Stimulated activated naive CD4-positive, alpha-beta T cell treated with Interleukin-2 at 50 U/mL for 16 hours (primary cell): ENCODE measurements around the gene PTPRT.

Source experiments
- DNase-seq: peaks from one replicate; lab custom pipeline; 2025; lab: John Stamatoyannopoulos, UW

The PTPRT gene

DNA sequence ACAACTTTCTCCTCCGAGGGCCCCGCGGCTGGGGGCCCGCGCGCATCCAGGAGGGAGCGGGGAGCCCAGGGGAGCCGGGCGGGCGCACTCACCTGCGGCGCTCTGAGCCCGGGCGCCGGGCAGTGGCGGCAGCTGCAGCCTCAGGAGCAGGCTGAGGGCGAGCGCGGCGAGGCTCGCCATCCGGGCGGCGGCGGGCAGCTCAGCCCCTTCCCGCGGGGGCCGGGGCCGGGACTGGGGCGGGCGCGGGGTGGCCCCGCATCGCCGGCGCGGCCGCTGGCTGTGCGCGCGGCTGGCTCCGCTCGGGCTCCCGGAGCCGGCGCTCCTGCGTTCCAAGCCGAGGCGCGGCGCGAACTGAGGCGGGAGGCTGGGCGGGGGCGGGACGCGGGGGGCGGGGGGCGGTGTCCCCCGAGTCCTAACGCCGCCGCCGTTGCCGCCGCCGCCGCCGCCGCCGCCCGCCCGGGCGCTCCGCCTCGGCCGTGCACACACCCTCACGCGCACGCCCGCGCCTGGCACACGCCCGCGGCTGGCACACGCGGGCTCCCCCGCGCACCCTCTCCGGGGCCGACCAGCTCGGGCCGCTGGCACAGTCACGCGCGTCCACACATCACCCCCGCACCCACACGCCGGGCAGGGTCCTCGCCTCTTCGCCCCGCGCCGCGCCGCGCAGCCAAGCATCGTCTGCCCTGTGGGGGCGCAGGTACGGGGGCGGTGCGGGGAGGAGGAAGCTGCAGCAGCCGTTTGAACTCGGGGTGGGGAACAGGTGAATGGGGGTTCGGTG is at the start of gene PTPRT:
PTPRT (minus strand) TSS at position 353 of the 778 bp plus-strand sequence; CDS start at position 180, 173 bp downstream.
- DNase-seq = no peak

DNA sequence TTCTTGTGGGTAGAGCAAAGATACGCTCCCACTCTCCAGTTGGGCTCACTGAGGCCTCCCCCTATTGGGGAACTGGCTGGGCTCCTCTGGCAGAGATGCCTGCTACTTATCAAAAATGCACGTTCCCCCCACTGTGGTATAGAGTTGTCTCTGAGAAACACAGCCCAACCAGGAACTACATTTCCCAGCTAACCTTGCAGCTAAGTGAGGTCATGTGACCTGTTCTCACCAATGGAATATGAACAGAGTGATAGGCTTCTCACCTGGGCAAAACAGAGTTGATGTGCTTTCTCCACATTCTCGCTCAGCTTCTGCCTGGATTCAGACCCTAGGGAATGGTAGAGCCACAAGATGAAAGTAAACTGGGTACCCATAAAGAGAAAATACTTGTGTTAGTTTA is 49.1 kb upstream of the PTPRT start:
- DNase-seq = no peak

DNA sequence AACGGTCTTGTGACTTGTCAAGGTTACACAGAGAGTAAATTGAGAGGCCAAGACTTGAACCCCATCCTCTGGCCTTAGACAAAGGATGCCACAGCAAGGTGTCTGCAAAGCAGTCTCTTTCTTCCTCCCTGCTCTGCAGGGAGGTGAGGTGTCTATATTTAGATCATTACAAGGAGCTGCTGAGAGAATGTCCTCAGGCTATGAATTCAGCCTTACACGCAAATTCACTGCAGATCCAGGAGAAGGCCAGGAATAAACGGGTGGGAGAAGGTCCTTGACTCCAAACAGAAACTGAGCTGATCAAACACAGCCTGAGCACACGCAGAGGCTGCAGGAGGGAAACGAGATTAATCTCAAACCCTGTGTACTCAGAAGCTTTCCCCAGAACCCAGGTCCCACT is 48.6 kb upstream of the PTPRT start:
- no peak for DNase-seq

DNA sequence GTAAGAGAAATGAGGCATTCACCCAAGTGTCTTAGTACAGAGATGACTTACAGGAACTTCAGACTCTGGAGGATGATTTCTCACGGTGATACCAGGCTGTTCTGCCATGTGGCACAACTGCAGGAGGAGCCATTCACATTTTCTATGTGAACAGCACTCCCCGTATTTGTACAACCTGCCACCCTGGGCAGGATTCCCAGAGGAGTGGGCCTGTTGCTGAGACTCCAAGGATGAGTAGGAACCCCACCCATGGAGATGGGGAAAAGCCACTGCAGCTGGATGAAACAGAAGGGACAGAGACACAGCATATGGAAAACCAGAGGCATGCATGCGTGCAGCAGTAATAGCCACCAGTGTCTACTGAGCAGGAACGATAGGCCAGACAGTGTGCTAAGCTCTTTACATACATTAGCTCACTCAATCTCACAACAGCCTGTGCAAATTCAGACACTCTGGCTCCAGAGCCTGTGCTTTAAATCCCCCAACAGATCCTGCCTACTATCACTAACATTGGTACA is 48.0 kb upstream of the PTPRT start:
- no peak for DNase-seq

DNA sequence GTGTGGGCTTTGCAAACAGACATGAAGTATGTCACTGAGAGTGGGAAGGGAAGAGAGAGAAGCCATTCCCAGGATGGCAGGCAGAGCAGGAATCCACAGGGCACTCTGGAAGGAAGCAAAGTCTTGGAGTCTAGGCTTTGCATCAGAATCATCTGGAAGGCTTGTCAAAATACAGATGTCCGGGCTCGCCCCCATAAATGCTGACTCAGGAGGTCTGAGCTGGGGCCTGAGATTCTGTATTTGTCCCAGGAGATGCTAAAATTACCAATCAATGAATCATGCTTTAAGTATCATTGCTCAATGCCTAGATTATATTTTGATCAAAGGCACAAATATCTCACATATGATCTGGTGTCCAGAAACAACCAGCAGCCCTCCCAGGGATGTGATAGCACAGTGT is 46.3 kb upstream of the PTPRT start:
- DNase-seq = no peak

DNA sequence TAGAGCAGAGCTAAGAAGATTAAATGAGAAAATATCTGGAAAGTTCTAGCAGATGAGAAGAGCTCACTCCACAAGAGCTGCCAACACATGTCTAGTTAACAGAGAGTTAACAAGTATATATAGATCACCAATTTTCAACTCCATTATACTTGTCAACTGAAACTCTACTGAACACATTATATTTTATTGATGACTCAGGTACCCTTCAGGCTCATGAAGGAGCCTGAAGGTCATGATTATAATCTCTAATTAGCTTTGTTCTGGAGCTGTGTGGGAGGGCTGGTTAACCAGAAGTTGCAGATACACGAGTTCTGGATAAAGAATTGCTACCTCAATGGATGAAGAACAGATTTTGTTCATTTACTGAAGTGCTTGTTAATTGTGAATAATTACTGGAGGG is 42.1 kb upstream of the PTPRT start:
- no peak for DNase-seq

DNA sequence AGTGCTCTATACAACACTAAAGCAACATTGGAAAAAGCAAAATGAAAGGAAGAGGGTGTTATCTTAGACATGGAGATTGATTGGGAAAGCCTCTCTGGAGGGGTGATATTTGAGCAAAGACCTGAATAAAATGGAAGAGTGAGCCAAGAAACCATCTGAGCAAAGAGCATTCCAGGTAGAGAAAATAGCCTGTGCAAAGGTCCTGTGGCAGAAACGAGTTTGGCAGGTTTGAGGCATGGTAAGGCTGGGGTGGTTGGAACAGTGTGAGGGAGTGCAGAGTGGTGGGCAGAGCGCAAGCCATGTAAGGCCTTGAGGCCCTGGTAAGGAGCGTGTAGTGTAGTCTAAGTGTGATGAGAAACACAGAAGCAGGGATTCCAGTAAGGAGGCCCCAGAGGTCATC is 40.0 kb upstream of the PTPRT start:
- no peak for DNase-seq

DNA sequence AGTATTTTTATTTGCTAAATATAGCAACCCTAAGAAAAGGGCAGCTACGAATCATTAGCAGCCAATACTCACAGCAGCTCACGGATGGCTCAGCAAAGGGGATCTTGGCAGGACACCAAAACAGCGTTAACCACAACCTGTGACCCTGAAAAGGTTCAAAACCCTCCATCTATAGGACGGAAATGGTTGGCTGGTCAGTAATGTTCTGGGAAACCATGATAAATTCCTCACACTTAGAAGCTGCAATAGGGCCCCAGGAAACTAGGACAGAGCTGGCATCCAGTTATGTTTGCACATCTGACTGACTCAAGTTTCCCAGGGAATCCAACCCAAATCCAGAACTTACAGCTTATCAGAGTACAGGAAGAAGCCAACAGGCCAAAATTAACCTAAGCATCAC is 30.9 kb upstream of the PTPRT start:
- no peak for DNase-seq

DNA sequence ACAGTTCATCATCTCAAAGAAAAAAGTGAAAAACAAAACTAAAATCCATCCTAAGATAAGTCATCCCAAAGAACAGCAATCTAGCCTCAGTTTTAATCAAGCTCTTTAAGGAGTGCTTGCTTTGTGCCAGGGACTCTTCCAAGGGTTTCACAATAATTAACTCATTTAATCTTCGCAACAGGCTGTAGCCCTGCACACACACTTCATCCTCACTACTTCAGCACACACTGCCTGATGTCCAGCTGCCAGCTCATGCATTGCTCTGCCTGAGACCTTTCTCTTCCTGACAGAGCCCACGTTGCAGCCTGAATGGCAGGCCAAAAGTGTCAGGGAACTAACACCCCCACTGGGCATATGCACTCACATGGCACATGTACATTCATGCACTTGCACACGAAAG is 21.2 kb upstream of the PTPRT start:
- DNase-seq = no peak

DNA sequence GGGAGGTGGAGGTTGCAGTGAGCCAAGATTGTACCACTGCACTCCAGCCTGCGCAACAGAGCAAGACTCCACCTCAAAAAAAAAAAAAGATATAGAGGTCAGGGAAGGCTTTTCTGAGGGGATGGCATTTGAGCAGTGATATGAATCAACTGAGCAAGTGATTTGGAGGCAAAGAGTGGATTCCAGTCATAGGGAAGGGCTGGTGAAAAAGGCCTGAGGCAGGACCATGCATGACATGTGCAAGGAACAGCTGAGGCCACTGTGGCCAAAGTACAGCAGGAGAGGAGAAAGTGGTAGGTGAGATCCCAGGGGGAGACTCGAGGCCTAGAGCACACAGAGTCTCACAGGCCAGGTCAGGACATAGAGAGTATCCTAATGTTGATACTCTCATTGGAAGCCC is 20.1 kb upstream of the PTPRT start:
- DNase-seq = no peak

DNA sequence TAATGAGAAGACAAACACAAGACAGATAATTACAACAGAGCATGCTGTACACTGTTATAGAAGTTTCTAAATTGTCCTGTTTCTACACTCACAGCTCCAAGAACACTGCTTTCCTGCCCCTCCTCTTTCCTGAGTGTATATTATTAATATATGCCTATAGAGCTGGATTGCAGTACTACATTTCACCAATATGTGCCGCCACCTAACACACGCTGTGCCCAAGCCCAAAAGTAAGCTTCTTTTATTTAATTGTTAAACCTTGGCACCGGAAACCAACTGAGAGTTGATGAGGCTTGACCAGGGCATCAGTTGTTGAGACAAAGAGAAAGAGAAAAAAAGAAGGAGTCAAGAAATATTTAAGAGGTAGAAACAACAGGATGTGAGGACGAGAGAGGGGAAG is 16.0 kb upstream of the PTPRT start:
- no peak for DNase-seq

DNA sequence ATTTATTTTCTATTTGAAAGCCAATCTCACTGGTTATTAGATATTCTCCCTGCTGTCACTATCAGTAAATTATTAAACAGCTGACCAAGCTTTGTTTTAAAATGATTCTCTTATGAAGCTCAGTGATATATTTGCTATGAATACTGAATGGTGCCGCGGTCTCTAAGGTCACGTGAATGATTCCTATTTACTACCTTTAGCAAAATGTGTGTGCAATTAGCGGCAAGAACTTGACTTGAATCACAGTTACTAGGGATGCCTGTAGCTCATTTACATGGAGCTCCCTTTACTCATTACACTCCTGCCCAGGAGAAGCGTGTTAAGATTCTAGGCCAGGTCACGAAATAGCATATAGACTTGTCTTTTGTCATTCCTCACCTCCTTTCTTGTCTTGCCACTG is 12.4 kb upstream of the PTPRT start:
- no peak for DNase-seq

DNA sequence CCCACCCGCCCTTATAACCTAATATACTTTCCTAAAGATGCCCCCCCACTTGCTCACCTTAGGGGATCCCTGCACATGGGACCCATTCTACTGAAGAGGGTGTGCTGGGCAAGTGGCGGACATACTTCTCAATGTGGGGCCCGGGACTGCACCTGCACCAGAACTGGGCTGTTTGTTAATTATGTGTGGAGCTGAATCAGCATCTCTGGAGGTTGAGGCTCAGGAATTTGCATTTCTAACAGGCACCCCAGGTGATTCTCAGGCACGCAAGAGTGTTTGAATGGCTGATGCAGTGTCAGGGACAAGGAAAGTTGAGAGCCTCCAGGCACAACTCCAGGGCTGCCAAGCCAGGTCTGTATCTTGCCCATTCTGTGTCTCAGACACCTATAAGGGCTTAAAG is 8.9 kb upstream of the PTPRT start:
- no peak for DNase-seq

DNA sequence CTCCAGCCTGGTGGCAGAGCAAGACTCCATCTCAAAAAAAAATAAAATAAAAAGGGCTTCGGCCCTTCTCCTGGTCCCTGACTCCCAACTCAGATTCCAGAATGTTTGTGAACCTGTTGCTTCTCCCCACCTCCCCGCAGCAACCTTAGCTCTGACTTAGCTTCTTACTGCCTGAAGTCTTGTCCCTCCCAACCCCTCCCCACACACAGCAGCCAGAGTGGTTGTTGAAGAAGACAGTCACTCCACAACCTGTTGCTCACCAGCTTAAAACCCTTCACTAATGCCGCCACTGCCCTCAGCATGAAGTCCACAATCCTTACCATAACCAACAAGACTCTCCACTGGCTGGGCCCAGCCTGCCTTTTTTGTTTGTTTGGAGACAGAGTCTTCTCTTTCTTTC is 6.5 kb upstream of the PTPRT start:
- DNase-seq = no peak

DNA sequence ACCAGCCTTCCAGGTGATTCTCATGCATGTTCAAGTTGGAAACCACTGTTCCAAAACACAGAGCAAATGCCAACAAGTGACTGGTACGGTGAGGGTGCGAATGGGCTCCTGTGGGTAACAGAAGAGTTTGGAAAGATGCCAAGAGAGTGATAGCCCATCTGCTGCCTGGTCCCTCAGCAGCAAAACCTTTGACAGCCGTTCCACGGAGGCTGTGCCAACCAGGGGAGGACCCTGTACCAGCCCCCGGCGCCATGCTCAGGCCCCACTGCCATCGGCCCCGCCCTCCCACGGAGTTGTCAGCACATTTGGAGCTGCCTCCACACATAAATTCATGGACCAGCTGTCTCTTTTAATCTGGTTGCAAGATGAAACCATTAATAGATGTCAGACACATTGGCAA is 4.4 kb upstream of the PTPRT start:
- DNase-seq = no peak

DNA sequence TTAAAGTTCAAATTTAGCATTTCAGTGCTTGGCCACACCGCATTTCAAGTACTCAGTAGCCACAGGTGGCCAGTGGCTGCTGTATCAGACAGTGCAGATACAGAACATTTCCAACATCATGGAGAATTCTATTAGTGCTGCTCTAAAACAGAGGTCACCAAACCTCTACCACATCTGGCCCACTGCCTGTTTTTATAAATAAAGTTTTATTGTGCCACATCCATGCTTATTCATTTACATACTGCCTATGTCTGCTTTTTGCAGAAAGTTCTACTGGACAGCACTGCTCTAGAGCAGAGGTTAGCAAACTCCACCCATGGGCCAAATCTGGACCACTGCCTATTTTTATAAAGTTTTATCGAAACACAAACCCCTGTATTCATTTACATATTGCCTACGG is 3.7 kb upstream of the PTPRT start:
- no peak for DNase-seq

DNA sequence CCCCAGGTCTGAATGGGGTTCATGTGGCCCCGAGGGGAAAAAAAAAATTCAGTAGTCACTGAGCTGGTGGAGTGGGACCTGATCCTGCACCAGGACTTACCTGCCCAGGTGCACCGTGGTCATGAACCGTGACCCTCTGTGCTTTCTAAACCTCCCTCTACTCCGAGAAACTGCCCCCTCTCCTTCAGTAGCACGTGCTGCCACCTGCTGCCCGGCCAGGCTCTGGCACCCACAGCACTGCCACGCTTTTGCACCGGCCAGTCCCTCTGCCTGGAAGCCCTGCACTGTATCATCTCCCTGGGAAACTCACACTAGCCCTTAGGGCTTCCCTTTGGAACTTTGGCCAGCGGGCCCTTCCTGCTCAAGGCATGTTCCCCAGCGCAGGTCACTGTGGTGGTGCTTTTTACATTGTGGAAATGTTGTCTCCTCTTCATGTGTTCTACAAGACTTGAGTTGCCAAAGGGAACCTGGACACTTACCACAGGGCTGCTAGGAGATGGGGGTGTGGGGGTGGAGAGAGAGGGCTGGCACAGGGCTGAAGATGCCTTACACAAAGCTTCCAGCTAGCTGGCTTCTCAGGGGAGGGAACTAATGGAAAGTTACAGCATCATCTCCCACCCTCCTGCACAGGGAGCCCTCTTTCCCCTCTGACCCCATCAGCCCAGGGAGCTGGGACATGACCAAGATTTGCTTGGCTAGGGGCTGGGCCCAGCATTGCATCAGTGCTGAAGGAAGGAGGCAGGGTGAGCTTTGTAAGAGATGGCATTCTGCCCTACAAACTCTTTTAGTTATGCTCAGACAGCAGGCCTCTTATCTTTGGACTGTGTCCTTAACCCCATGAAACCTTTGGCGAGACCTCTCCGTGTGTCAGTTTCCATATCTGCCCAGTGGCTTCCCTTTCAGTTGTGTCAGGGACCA is 2.5 kb upstream of the PTPRT start:
- no peak for DNase-seq

DNA sequence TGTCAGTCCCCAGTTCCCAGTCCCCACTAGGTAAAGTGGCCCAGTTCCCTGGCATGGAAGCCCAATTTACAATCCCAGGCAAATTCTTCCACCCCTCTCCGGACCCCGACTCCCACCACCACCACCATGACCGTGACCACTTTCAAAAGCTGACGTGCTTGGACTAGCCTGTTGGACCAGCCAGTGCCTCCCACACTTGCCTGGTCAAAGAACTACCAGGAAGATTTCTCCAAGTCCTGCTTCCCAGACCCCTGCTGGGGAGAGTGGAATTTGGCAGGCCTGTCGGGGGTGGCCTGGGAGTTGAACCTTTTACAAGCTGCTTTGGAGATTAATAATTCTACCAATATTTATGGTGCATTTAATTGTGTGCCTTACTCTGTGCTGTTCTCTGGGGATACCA is 1.4 kb upstream of the PTPRT start:
- DNase-seq = no peak

DNA sequence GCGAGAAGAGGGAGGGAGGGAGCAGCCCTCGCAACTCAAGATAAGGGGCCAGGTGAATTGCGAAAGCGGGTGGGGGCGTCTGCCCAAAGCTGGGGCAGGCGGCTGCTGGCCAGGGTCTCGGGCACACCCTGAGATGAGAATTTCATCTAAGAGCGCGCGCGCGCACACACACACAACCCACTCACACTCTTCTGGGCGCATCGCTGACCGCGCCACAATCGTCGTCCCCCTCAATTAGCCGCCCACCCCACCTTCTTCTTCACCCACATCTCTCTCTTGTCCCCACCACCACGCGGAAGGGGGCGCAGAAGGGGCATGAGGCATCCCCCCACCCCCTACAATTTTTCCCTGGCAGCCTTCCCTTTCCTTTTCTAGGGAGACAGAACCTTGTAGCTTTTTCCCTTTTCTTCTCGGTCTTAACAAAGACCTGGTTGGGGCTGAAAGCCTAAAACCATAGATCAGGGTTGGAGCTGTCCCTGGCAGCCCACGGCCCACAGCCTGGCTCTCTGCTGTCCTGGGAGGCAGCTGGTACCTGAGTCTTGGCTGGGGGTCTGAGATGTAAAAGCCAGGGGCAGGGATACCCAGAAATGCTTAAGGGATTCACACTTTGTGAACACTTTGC is 737 bp upstream of the PTPRT start:
- no peak for DNase-seq

DNA sequence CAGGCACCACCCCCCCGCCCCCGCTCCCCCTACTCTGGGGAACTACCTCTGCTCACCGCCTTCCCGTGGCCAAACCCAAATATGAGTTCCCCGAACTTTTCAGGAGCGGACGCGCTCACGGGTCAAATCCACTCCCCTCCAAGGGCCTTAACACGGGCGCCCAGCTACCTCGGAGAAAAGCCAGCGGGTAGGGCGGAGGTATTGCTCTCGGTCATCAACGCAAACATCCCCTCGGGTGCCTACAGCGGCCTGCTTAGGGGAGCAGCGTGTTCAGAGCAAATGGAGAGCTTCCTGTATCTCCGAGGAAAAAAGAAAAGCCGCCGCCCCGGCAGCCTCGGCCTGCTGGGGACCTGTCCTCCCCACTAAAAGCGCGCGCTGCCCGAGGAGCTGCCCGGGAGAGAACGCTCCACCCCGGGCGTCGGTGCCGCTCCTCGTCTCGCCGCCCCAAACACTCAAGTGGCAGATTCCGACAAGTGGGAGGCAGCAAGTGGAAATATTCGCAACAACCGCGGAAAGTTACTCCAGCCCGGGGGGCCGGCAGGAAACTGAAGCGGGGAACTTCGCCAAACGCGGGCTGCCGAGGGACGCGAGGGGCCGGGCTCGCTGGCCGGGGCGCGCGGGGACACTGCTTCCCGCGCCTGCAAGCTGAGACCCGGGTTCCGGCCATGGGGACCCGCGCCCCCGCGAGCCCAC is 699 bp downstream of the PTPRT start:
- DNase-seq = no peak

DNA sequence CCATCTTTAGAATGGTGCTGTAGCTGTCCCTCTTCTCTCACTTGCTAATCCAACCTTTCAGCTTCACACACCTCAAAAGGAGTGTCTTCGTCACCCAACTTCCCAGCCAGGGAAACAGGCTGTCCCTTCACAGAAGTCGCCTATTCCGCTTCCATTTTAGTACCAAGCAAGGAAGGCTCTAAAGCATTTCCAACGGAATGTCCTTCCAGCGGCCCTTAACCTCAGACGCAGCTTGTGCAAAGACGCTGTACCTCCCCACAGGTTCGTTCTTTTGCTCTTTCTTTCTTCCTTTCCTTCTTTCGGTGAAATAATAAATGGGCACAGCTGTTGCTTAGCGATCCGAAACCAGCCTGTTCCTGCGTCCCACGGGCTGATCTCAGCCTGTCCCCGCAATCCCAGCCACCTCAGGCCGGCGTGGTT is 1.5 kb downstream of the PTPRT start:
- DNase-seq = no peak
